NCI-H2081 (cell line): ENCODE data around the gene ARL17B.
"Not testable (repeated sequence)": the region's sequence is repeated elsewhere in the genome, so short reads cannot be mapped to it uniquely, and the experiment has no call there.

Source experiments
- DNase-seq, 2 experiments: peaks; one replicate each; lab custom pipeline; 2025; lab: John Stamatoyannopoulos, UW

Gene ARL17B

DNA sequence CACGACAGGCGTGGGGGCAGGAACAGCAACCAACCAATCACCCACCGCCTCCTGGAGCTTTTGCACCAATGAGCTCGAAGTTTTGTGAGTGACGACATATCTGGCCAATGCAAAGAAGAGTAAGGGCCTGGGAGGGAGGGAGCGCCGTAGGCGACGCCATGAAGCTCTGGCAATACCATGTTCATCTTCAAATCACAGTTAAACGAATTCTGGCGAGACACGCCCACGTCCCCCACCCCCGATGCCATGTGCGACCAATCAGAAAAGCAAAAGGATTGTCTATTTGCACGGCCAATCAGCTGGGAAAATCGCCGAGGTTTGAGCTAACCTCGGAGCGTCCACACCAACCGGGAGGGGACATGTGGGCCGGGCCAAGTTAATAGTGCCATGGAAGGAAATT, at the start of gene ARL17B:
ARL17B (minus strand) TSS at position 12 of the 400 bp plus-strand sequence. CDS start 3,369 bp downstream, outside the sequence.
- not testable (repeated sequence) for DNase-seq

DNA sequence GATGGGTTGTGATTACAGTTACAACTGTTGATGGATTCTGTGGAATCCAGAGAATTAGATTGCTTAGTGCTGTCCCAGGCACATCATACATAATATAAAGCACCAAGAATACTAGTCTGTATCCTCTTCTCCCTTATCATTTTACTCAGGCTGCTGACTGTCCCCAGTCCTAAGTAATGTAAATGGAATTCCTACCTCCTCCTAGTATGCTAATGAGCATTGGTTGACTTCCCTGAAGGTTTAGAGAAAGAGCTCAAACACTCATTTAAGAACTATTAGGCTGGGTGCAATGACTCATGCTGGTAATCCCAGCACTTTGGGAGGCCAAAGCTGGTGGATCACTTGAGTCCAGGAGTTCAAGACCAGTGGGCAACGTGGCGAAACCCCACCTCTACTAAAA, 48.3 kb upstream of the ARL17B start:
- not testable (repeated sequence) for DNase-seq

DNA sequence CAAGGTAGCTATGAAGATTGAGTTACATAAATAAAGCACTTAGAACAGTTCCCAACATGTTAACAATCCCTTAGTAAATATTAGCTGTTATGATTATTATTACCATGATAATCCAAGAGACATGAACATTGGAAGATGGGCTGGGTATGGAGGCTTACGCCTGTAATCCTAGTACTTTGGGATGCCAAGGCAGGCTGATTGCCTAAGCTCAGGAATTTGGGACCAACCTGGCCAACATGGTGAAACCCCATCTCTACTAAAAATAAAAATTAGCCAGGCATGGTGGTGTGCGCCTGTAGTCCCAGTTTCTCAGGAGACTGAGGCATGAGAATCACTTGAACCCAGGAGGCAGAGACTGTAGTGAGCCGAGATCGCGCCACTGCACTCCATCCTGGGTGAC, 45.6 kb upstream of the ARL17B start:
- not testable (repeated sequence) for DNase-seq

DNA sequence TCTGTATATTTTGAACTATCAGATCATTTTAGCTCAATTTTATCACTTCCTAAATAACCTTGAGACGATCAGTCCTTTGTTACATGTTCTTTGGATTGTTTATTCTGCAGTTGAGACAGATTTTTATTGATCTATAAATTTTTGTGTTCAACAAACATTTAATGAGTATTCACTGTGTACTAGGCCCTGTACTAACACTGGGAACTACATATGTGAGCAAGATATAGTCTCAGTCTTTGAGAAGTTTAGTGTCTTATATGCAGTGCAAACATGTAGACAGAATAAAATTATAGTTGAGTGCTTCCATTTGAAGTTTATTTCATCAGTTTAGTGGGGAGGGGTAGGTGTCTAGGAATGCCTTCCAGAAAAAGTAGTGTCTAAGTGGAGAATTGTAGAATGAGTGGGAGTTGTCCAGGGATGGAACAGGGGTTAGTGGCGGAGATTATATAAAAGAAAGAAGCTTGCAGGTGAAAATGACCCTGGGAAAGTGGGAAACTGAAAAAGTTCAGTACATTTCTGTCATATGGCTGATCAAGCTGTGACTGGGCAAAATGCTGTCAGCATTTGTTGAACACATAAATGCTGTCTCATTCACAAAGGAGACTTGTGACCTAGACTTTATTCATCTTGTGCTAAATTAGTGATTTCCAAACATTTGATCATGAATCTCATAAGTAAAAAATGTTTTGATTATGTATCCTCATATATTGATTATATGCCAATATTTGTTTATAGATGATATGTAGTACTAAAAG, 39.6 kb upstream of the ARL17B start:
- DNase-seq, result not testable (repeated sequence)

DNA sequence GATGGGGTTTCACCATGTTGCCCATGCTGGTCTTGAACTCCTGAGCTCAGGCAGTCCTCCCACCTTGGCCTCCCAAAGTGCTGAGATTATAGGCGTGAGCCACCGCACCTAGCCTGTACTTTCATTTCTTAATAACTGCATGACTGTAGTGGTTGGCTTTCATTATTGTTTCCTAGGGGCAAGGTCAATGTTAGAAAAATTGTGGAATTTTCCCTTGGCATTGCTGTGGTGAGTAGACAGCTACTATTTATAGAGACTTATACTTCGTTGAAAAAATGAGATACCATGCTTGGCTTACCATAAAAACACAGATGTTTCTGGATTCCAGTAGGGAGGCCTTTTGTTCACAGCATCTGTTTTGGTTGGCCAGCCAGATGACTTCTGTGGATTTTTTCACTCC, 39.0 kb upstream of the ARL17B start:
- DNase-seq, result not testable (repeated sequence)

- DNase-seq, result not testable (repeated sequence)
Observed at GRCh38 chr17:46399993-46400392, 38.4 kb upstream of the ARL17B start.

- not testable (repeated sequence) for DNase-seq
Observed at GRCh38 chr17:46396292-46396691, 34.7 kb upstream of the ARL17B start.

GRCh38 chr17:46393702-46394101, 32.1 kb upstream of the ARL17B start:
- DNase-seq, result not testable (repeated sequence)

- DNase-seq, result not testable (repeated sequence)
Observed at GRCh38 chr17:46385491-46385890, 23.9 kb upstream of the ARL17B start.

GRCh38 chr17:46383118-46383517, 21.6 kb upstream of the ARL17B start:
- DNase-seq, result not testable (repeated sequence)

DNA sequence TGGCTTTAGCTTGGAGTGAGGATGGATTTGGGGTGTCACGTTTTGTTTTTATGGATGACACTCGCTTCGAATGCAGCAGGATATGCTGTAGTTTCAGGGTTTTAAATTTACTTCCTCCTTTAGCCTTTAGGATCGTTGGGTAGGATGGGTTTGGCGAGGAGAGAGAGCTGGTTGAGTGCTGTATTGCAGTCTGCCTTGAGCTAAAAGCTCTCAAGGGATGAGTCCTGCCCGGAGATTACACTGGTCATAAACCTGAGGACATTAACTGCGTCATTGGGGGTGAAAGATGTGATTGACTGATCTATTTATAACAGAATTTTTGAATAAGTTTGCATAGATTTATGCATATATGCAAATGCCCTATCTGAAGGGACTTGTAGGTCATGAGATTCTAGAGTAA, 11.9 kb upstream of the ARL17B start:
- DNase-seq, result not testable (repeated sequence)

DNA sequence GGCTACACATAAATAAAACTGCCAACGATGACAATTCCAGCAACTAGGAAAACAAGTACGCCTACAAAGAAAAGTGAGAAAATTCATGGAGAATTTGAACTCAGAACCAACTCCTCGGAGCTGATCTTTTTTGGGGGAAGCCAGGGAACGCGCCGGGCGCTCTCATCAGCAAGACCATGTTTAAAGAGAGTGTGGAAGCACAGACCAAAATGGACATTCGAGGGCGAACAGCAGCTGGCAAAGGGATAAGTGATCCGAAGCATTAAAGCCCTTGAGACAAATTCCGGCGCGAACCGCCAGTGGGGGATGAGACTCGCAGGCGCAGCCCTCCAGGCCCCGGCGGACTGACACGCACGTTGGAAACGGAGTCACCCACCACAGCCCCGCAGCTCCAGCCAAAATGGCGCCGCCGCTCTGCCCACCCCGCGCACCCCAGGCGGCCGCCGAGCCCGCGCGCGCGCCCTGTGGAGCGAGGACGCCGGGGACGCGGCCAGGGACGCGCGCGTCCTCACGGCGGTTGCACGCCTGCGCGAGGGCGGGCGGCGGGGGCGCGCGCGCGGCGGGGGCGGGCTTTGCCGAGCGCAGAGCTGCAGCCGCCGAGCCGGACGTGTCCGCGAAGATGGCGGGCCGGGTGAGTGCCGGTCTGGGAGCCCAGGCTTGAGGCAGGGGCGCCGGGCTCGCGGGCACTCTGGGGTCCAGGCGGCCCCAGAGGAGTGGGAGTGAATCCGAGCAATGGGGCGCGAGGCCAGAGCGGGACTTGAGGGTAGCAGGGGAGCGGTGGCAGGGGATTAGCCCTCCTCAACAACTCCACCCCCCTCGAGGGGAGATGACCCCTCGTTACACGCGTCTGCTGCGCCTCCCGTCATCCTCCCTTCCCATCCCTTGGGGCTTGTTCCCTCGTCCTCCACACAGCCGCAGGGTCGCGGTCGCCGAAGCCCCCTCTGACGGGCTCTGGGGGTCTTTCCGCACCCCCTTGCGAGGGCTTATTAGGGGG, 11.0 kb upstream of the ARL17B start:
- DNase-seq, result not testable (repeated sequence)

DNA sequence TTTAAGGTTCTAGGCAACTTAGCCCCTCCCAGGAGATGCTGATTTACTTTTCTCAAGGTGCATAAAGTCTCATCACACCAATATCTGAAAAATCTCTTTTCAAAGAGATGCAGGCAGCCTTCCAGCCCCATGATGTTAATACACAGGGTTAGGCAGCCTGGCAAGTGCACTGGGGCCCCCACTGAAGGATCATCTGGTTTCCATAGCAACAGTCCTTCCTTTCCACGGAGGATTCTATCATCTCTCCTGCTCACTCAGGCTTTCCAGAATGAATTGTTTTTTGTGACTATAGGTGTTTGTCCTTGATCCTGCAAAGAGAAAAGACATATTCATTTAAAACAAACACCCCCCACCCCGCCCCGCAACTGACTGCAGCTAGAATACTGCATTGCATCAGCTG, 6.0 kb upstream of the ARL17B start:
- not testable (repeated sequence) for DNase-seq

DNA sequence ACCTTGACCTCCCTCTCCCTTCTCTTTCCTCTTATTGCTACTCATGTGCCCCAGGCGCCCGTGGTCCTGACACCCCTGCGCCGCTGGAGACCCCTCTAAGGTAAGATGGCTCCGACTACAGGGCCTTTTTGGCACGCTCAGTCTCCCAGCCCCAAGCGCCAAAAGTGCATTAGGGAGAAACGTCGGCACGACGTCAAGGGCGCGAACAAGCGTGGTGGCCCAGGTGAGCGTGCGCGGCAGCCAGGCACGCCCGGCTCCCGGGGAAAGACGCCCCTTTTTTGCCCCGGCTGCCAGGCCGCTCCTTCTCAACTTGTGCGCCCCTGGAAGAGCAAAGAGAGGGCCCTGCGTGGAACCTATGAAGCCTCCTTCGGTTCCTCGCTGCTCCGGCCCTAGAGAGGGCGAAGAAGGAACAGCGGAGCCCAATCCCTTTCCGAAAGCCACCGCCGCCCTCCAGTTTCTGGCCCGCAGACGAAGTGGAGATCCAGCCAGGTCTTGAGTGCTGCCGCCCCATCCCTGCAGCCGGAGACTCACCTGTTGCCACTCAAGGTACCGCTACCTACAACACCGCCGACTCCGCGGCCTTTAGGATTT, 326 bp downstream of the ARL17B start:
- not testable (repeated sequence) for DNase-seq

GRCh38 chr17:46353856-46354255, 7.7 kb downstream of the ARL17B start:
- not testable (repeated sequence) for DNase-seq

- DNase-seq, result not testable (repeated sequence)
Observed at GRCh38 chr17:46349060-46349459, 12.5 kb downstream of the ARL17B start.

GRCh38 chr17:46348345-46348744, 13.2 kb downstream of the ARL17B start:
- DNase-seq, result not testable (repeated sequence)

- not testable (repeated sequence) for DNase-seq
Observed at GRCh38 chr17:46342131-46342530, 19.4 kb downstream of the ARL17B start.

GRCh38 chr17:46341220-46341619, 20.3 kb downstream of the ARL17B start:
- not testable (repeated sequence) for DNase-seq

GRCh38 chr17:46294831-46295230, 66.7 kb downstream of the ARL17B start, which contains the start of gene LRRC37A:
Gene LRRC37A, plus strand, starts transcription at chr17:46295131. Its CDS starts 3 bp downstream, at chr17:46295134.
- not testable (repeated sequence) for DNase-seq

DNA sequence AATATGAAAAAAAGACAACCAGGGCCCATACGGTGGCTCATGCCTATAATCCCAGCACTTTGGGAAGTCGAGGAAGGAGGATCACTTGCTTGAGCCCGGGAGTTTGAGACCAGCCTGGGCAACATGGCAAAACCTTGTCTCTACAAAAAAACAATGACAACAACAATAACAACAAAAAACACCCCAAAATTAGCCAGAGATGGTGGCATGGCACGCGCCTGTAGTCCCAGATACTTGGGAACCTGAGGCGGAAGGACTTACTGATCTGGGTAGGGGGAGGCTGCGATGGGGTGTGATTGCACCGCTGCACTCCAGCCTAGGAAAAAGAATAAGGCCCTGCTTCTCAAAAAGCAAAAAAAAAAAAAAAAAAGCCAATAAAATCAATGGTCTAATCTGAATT, 69.9 kb downstream of the ARL17B start:
- DNase-seq, result not testable (repeated sequence)
